Right lobe of liver (tissue), 4 donors: ENCODE results near the gene RSL1D1.

Experiments used
- CTCF ChIP-seq, 4 donors: fragments of 200-600 bp in 3 of 4; fragments of 450-650 bp in 1 of 4; IDR thresholded peaks; one replicate each; pipeline versions ENCODE4 v1.5.1 to v1.8.0; 2016 to 2022; ENCODE audit warnings: antibody characterized with exemption in 4 of 4, mild to moderate bottlenecking in 2 of 4
- POLR2A ChIP-seq: fragments of 450-650 bp; IDR thresholded peaks from one replicate; pipeline ENCODE4 v1.6.1; 2017; ENCODE audit warnings: antibody characterized with exemption, mild to moderate bottlenecking
- donor health status: DM: no; HTN: no; CAD: no.
- donor health status: DM: no; HTN: no; CAD: no.
- donor health status: DM: no; HTN: yes; CAD: no.

- TF ChIP-seq CTCF (IDR thresholded peaks at IDR 0.05) (no peak), POLR2A (no peak)
Measured at GRCh38 chr16:11862489-11862888, 11.1 kb upstream of the RSL1D1 start.
